ENCODE measurements around the gene LRRIQ4. TPM values are rescaled to one million over a fixed set of nuclear protein-coding genes. Genes with fewer than 3 reads are reported as not detected.

LRRIQ4 gene
- total RNA-seq, 1 donor from 2014 or later: not detected

GRCh38 chr3:169841171-169841570, 28.5 kb downstream of the LRRIQ4 start:
- DNase-seq (no peak), ATAC-seq (ENCODE audit: poor library complexity) (no peak)
- intact Hi-C loops (cut with DNase I): no loop called here

- DNase-seq (no peak), ATAC-seq (ENCODE audit: poor library complexity) (no peak)
- intact Hi-C loops (cut with DNase I): no loop called here
These were observed 30.3 kb downstream of the LRRIQ4 start for GRCh38 chr3:169842960-169843359.

DNA sequence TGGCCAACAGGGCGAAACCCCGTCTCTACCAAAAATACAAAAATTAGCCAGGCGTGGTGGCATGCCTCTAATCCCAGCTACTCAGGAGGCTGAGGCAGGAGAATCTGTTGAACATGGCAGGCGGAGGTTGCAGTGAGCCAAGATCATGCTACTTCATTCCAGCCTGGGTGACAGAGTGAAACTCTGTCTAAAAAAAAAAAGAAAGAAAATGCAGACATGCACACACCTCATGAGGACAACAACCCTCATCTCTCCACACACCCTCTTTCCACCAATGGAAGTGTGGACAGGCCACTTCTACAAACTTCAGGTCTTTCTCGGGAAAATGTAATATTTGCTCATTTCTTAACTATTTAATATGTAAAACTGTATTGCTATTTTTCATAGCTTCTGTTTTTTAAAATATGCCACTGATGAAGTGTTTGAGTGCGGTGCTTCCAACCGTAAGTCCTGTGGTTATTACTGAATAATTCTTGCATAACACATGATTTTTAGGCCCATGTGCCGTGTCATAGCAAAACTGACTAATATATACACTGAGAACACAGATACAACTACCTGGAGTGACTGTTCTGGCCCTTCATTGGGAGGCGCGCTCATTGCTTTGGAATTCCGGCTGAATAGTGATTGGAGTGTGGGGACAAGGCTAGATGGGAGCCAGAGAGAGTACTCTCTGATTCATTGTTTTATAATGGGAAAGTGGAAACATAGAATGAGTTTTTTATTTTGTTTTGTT, 34.0 kb downstream of the LRRIQ4 start:
- ATAC-seq (ENCODE audit: poor library complexity) (no peak), DNase-seq (no peak)
- intact Hi-C loops (cut with DNase I): no loop called here

DNA sequence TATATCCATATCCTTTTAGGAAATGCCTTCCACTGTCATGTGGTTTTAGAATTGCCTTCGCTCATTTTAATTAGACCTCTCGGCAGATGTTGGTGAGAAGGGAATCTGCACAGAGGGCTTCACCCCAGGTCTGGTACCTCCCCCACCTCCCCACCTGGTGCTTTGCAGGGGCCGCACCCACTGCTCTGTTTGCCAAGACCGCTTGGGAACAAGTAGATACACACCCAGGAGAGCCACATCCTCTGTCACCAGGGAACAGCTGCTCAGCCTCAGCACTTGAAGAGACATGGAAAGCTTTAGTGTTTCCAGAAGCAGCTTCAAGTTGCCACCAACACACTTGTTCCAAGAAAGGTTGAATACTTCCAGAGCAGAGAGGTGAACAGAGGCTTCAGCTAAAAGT, 35.2 kb downstream of the LRRIQ4 start:
- intact Hi-C loops (cut with DNase I): no loop called here
- ATAC-seq (ENCODE audit: poor library complexity) (peak; percentile 48), DNase-seq (no peak)

DNA sequence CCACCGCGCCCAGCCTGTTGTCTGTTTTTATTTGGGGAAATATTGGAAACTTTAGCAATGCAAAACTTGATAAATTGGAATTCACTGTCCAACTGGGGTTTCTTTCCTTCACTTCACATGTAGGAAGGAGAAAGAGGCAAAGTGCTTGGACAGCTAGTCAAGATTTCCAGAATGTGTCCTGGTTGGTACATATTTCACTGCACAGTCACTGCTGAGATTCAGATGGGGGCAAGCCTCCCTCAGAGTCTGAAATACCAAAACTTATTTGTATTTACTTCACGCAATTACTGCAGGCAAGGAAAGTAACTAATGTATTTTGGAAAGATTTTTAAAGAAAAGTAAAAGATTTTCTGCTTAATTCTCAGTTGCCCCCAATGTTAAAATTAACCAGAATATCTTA, 36.1 kb downstream of the LRRIQ4 start:
- ATAC-seq (ENCODE audit: poor library complexity): no peak
- no peak for DNase-seq
- intact Hi-C loops (cut with DNase I): no loop called here

DNA sequence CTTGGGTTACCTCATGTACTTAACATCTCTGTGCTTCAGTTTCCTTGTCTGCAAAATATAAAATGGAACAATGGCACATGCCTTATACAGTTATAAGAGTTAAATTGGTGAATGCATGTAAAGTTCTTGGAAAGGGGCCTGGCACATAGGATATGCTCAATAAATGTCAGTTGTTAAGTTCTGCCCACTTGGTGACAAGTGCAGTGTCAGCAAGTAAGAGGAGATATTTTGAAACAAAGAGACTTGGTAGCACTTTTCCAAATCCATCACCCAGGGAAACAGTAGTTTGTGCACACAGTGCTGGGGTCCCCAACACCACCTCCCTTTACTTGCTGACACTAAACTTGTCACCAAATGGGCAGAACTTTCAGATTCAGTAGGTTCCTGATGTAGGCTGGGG, 37.9 kb downstream of the LRRIQ4 start:
- intact Hi-C loops (cut with DNase I): no loop called here
- no peak for ATAC-seq (ENCODE audit: poor library complexity)
- no peak for DNase-seq

GRCh38 chr3:169855514-169855913, 42.8 kb downstream of the LRRIQ4 start:
- ATAC-seq (ENCODE audit: poor library complexity): no peak
- intact Hi-C loops (cut with DNase I): no loop called here
- DNase-seq: no peak

GRCh38 chr3:169857811-169858210, 45.1 kb downstream of the LRRIQ4 start:
- DNase-seq (no peak), ATAC-seq (ENCODE audit: poor library complexity) (no peak)
- intact Hi-C loops (cut with DNase I): no loop called here

DNA sequence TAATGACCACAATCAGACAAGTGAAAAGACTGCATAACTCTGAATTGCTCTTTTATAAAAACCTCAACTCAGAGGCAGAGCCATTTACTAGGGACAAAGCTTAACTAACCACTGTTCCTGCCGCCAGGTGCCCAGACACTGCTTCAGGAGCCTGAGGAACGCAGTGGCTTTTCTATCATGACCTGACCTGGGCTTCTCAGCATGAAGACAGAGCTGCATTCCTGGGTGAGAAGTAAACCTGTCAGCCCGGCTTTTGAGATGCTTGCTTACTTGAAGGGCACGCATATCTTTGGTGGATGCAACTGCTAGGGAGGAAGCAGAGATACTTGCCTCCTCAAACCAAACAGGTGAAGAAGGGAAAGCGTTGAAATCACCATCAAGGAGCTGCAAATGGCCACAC, 49.2 kb downstream of the LRRIQ4 start:
- intact Hi-C loops (cut with DNase I): loop anchor here (5.0 kb wide), 1 partner anchor 105 kb away; the partner anchor contains the start of gene SEC62
- no peak for ATAC-seq (ENCODE audit: poor library complexity)
- DNase-seq: no peak

GRCh38 chr3:169863458-169863899, 50.8 kb downstream of the LRRIQ4 start:
- intact Hi-C loops (cut with DNase I): loop anchor here (5.0 kb wide), 1 partner anchor 104 kb away; the partner anchor contains the start of gene SEC62
- ATAC-seq (ENCODE audit: poor library complexity) (peak; percentile 90), DNase-seq (peak; percentile 50)

DNA sequence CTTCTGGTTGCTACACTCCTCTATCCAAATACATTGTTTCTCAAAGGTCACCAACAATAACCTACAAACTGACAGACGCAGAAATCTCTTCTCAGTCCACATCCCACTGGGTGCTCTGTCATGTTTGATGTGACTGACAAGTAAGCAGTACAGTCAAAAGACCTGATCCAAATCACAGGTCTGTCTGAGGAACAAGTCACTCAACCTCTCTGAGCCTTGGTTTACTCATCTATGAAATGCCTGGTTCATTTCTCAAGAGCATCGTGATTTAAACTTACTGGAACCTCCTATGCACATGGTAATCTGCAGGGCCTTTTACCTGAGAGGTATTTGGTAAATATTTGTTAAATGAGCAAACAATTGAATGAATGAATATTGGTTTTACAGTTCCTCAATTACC, 51.6 kb downstream of the LRRIQ4 start:
- ATAC-seq (ENCODE audit: poor library complexity) (no peak), DNase-seq (no peak)
- intact Hi-C loops (cut with DNase I): loop anchor here (5.0 kb wide), 1 partner anchor 103 kb away; the partner anchor contains the start of gene SEC62

DNA sequence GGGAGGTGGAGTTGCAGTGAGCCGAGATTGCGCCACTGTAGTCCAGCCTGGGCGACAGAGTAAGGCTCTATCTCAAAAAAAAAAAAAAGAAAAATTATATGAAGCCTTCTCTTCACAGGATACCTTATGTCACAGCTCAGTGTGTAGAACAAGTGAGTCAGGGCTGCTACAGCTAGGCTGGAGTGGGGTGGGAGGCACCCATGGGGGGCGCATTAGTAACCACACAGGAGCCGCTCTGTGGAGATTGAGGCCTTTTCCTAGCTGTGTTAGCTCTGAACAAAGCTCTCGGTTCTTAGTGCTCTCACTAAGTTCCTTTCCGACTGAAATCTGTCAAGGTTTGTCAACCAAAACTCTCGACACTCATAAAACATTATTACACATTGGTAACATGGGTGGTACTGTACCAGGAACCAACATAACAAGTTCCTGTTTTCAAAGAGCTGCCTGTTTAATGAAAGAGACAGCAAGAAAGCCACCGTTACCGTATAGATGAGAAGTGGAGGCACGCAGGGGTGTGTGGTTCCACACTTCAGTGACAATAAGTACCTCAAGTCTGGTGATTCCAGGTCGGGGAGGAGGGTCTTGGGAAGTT, 52.6 kb downstream of the LRRIQ4 start:
- DNase-seq (no peak), ATAC-seq (ENCODE audit: poor library complexity) (peak; percentile 36)
- intact Hi-C loops (cut with DNase I): no loop called here

DNA sequence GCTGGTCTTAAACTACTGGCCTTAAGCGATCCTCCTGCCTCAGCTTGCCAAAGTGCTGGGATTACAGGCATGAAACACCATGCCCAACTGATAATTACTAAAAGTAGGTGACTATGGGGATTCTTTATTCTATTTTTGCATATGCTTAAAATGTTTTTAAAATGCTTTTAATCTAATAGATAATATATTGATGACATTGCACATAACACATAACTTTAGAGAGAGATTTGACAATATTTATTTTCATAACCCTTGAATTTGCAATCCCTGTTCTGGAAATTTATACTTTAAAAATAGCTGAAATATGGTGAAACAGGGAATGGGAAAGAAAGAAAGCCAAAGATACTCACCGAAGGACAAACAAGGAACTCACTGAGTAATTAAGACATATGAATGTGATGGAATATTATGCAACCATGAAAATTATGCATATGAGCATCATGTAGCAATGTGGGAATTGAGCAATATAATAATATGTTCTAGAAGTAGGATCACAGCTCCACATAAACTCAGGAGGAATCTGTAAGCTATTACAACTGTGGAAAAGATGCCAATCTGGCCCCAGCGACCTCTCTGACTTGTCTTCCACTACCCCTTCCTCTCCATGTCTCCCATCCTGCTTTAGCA, 55.0 kb downstream of the LRRIQ4 start:
- intact Hi-C loops (cut with DNase I): no loop called here
- DNase-seq (no peak), ATAC-seq (ENCODE audit: poor library complexity) (no peak)

GRCh38 chr3:169868369-169868768, 55.7 kb downstream of the LRRIQ4 start:
- intact Hi-C loops (cut with DNase I): no loop called here
- DNase-seq (no peak), ATAC-seq (ENCODE audit: poor library complexity) (no peak)

- intact Hi-C loops (cut with DNase I): no loop called here
These were observed 57.0 kb downstream of the LRRIQ4 start, which contains the start of gene LRRC31 for GRCh38 chr3:169869484-169870220. TSS of gene LRRC31 (minus strand) at chr3:169869935. CDS start at chr3:169869807, 128 bp downstream.

DNA sequence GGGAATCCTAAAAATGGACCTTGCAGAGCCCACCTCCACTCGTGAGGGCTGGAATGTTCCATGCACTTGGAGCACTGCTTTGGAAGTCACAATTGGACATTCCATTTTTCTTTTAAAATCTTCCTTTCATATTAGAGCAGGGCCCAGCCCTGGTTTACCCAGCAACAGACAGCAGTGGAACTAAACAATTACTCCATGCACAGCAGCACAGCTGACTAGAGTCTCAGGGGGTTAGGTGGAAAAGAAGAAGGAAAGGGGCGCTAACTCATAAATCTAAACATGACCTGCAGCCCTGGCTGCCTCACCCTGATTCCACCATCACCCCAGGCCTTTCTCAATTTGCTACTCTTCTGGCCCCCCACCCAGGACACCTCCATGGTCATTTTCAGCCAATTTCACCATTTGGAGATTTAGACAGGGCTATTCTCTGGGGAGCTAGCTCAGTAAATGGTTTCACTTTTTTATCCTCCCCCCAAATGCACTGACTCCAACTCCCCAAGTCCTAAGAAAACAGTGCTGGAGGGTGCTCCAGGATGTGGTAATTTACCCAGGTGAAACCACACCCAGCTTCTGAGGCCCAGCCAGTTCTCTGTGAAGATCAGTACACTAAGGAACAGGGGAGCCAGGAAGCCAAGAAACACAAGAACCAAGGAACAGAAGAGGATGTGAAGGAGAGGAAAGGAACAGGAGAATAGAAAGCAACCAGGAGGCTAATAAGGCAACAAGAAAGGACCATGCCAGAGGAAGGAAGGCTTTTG, 58.6 kb downstream of the LRRIQ4 start:
- no peak for DNase-seq
- ATAC-seq (ENCODE audit: poor library complexity): no peak
- intact Hi-C loops (cut with DNase I): no loop called here

More at GRCh38 chr3:169869484-169870220, 57.0 kb downstream of the LRRIQ4 start, which contains the start of gene LRRC31:
- ATAC-seq (ENCODE audit: poor library complexity): no peak
- no peak for DNase-seq

- intact Hi-C loops (cut with DNase I): no loop called here
- ATAC-seq (ENCODE audit: poor library complexity): no peak
These were observed 66.4 kb downstream of the LRRIQ4 start for GRCh38 chr3:169879013-169879557.

More at GRCh38 chr3:169879013-169879557, 66.4 kb downstream of the LRRIQ4 start:
- DNase-seq: no peak
